Activated T-cell treated with anti-CD3 and anti-CD28 coated beads, Interleukin-2, amount 50 U/mL, for 48 hours (primary cell): ENCODE results near the gene TRIP12.
"Not testable (repeated sequence)": the region's sequence is repeated elsewhere in the genome, so short reads cannot be mapped to it uniquely, and the experiment has no call there.

ENCODE experiments used
- DNase-seq, 2 experiments: peaks; one replicate each; pipeline ENCODE4 v3.0.0-alpha.2; 2020

TRIP12 gene

GRCh38 chr2:229921892-229922448, at the start of gene TRIP12:
TRIP12 (minus strand) TSS chr2:229922009; CDS start chr2:229880079, 41,930 bp downstream.
- peak; percentile 96 for DNase-seq

DNA sequence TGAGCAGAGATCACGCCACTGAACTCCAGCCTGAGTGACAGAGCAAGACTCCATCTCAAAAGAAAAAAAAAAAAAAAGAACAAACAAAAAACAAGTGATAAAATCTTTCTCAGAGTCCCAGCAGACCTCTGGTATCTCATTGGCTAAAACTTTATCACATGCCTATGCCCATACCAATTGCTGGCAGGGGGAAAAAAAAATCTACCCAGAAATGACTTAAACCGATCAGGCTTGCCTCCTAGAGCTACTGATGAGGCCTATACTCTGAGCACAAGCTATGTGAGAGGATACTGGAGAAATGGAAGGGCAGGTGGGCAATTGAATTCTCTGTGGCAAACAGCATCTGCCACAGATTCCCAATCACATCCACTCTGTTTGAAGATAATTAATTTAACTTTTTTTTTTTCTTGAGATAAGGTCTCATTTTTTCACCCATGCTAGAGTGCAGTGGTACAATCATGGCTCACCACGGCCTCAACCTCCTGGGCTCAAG, 49.5 kb upstream of the TRIP12 start:
- no peak for DNase-seq

GRCh38 chr2:229970406-229970805, 48.6 kb upstream of the TRIP12 start:
- no peak for DNase-seq

DNA sequence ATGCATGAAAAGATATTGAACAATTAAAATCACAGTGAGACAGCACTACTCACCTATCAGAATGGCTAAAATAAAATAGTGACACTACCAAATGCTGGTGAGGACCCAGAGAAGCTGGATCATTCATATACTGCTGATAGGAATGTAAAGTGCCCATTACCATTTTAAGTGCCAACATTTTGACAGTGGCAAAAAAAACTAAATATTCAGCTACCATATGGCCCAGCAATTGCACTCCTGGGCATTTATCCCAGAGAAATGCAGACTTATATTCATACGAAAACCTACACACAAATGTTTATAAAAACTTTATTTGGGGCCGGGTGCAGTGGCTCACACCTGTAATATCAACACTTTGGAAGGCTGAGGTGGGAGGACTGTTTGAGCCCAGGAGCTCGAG, 48.1 kb upstream of the TRIP12 start:
- no peak for DNase-seq

GRCh38 chr2:229963596-229963995, 41.8 kb upstream of the TRIP12 start:
- not testable (repeated sequence) for DNase-seq

GRCh38 chr2:229956491-229956890, 34.7 kb upstream of the TRIP12 start:
- DNase-seq = no peak

GRCh38 chr2:229955663-229956062, 33.9 kb upstream of the TRIP12 start:
- no peak for DNase-seq

- DNase-seq = no peak
Observed at GRCh38 chr2:229952256-229952835, 30.5 kb upstream of the TRIP12 start.

DNA sequence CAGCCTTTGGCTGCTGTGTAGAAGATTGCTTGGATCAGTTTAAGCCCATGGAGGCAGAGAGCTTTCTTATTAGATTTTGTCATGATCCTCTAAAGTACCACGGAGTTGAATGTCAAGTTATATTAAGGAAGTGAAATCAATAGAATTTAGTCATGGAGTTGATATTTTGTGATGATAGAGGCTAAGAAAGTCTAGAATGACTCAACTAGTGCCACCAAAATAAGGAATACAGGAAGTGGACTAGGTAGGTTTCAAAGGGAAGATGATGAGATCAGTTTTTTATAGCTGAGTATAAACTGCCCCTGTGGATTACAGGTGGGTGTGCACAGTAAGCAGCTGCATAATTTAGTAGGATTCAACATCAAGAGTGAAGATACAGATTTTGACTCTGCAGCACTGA, 25.7 kb upstream of the TRIP12 start:
- no peak for DNase-seq

DNA sequence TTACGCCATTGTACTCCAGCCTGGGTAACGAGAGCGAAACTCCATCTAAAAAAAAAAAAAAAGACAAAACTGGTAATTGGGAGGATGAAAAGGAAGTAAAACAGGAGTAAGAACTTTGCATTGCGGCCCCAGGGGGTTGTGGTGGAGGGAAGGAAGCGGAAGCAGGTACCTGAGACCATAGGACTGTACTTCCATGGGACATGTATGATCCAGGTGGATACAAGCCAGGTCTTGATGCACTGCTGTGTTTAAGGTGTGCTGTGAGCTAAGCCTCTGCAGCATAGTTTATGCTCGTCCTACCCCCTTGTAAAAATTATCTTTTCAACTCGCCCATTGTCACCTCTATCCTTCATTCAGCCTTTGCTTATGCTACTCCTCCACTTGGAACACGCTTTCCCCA, 24.2 kb upstream of the TRIP12 start:
- DNase-seq = no peak

GRCh38 chr2:229943770-229944449, 22.1 kb upstream of the TRIP12 start:
- DNase-seq = no peak

- no peak for DNase-seq
Observed at GRCh38 chr2:229943171-229943570, 21.4 kb upstream of the TRIP12 start.

- no peak for DNase-seq
Observed at GRCh38 chr2:229942671-229943070, 20.9 kb upstream of the TRIP12 start.

DNA sequence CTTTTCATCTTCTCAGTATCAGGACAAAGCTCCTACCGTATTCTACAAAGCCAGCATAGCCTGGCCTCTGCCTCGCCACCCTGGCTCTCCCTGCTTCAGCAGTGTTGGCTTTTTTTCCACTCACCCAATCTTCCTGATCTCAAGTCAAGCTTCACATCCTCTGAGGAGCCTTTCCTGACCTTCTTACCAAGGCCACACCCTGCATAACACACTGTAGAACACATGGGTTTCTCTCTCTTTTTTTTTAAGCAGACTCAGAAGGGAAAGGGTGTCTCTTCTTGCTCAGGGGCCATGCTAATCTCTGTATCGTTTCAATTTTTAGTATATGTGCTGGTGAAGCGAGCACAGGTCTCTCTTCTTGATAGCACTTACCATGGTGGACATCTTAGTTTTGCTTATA, 15.7 kb upstream of the TRIP12 start:
- no peak for DNase-seq

GRCh38 chr2:229931241-229931640, 9.4 kb upstream of the TRIP12 start:
- DNase-seq = no peak

GRCh38 chr2:229930656-229931055, 8.8 kb upstream of the TRIP12 start:
- DNase-seq = no peak

DNA sequence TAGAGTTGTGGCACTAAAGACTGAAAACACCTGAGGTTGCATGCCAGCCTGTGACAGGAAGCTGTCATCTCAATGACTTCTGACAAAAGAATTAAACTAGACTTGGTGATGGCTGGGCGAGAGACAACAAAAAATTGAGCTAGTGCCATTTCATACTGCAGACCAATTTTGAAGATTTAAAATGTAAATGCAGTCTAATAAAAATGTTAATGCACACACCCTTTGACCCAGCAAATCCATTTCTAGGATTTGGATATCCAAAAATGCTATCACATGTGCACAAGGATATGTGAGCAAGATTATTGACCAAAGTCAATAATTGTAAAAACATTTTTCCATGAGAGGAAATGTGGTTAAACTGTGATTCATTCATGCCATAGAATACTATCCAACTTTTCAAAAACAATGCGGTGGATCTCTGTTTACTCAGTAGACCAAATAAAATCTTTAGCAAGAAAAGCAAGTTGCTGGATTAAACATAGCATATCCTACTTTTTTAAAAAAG, 6.1 kb upstream of the TRIP12 start:
- DNase-seq = no peak

DNA sequence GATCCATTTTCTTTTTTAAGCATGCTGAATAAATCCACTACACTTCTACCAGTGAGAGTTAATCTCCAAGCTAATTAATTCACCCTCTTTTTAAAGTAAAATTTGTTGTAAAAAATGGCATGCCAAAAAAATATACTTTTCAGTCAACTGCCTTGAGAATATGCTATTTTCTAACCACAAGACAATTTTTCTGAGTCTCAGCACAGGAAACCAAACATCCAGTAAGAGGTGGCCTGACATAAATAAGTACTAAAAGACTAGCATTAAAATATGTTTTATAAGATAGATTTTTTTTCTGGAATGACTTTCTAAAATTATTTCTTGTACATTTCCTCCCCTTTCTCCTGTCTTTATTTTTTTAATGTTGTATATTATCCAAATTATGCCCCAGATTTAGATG, 3.4 kb upstream of the TRIP12 start:
- no peak for DNase-seq

DNA sequence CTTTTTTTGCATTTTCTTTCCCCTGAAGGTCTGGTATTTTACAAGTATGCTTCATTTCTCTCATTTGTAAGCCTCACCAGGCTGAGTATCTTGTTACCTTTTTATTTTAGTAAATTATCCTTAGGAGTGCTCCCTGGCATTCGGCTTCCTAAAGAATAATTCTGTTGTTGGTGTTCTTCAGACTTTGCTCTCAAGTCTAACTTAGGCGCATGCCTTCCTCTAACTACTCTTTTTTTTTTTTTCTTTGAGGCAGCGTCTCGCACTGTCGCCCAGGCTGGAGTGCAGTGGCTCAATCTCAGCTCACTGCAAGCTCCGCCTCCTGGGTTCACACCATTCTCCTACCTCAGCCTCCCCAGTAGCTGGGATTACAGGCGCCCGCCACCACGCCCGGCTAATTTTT, 2.7 kb upstream of the TRIP12 start:
- not testable (repeated sequence) for DNase-seq

- no peak for DNase-seq
Observed at GRCh38 chr2:229922449-229923386, 909 bp upstream of the TRIP12 start, which contains the start of gene FBXO36. FBXO36 (plus strand) TSS chr2:229922503; CDS start chr2:229922514, 11 bp downstream.

DNA sequence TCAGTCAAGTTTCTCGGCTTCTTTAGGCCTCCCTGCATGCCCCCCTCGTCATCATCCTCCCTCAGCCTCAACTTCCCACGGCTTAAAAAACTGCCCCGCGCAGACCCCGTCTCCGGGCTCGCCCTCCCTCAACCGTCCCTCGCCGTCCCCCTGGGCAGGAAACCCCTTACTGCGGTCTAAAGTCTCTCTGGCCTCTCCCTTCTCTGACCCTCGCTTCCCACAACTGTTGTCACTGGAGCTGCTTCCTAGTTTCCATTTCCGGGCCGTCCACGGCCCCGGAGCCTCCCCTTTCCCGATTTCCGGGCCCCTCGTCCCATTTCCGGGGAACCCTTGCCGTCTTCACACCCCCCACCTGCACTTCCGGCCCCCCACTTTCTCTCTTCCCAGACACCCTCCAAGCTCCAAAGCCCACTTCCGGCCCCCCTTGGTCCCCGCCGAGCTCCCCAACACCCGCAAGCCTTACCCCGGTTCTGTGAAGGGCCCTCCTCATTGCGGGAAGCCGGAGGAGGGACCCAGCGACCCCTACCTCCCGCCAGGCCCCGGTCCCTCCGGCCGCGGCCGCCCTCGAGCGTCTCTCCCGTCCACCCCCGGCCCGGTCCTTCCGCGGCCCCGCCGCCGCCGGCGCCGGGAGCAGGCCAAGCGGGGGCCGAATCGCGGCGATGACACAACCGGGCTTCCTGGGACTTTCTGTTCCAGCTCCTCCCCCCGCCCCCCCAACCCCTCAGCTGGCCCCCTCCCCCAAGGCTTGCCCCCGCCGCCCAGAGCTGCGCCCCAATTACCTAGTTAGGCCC, 513 bp downstream of the TRIP12 start:
- DNase-seq = peak; percentile 75 to 76
